Measurements from ENCODE around the gene RNF182. TPM values are rescaled to one million over a fixed set of nuclear protein-coding genes. Genes with fewer than 3 reads are reported as not detected.

The RNF182 gene
- polyA plus RNA-seq, 3 donors: not detected

DNA sequence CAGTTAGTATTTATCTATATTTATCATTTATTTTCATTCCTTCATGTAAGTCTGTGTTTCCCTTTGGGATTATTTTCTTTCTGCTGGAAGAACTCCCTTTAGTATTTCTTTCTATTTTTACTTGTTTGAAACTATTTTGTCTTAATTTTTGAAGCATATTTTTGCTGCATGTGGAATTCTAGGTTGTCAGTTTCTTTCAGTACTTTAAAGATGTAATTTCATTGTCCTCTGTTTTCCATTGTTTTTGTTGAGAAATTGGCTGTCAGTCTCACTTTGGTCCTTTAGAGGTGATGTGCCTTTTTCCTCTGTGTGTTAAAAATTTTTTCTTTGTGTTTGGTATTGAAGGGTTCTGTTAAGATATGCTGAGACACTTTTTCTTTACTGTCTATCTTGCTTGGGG is 17.1 kb downstream of the RNF182 start:
- intact Hi-C loops (cut with micrococcal nuclease): no loop called here
- no peak overlapping the region for H3K4me2 ChIP-seq (replicated peaks; ENCODE audit: extremely low read depth, low read length, poor library complexity, severe bottlenecking)
- H3K79me2 ChIP-seq (ENCODE audit: insufficient read depth, low read length): no peaks in the 10 kb centered on the region
- H3K27me3 ChIP-seq (ENCODE audit: control insufficient read depth in 2 of 2, insufficient read depth in 2 of 2, low read length in 2 of 2): no peaks in the 10 kb centered on the region
- no peaks in the 10 kb centered on the region for H3K4me1 ChIP-seq (ENCODE audit: control insufficient read depth in 1 of 2, insufficient read depth in 2 of 2, low read length in 2 of 2)
- Mint-ChIP-seq H3K4me1 (no peaks in the 10 kb centered on the region), H3K9me3 (peaks cover 9 to 14% (median 12%) of the 10 kb centered on the region in 7 donors), H3K36me3 (peaks cover 0 to 2% of the 10 kb centered on the region in 2 donors), H3K27ac (no peak overlapping the region), H3K27me3 (ENCODE audit: low read depth in 3 of 3) (peaks cover 1 to 9% (median 3%) of the 10 kb centered on the region in 3 donors), H3K4me3 (no peak overlapping the region)
- H2AFZ ChIP-seq (ENCODE audit: insufficient read depth, low read depth, low read length, poor library complexity, severe bottlenecking): no peak overlapping the region
- no peak for DNase-seq
- H4K20me1 ChIP-seq (ENCODE audit: insufficient read depth, low read length): no peaks in the 10 kb centered on the region
- no peak overlapping the region for H3K4me3 ChIP-seq (replicated peaks in 1 of 3; ENCODE audit: low read depth in 2 of 3, low read length in 3 of 3)
- H3K36me3 ChIP-seq (replicated peaks in 1 of 2; ENCODE audit: control insufficient read depth in 1 of 2, insufficient read depth in 2 of 2, low read length in 2 of 2): no peaks in the 10 kb centered on the region
- no peak overlapping the region for H3K27ac ChIP-seq (ENCODE audit: low read depth in 1 of 2, low read length in 2 of 2)
- H3K9me3 ChIP-seq (replicated peaks in 1 of 2; ENCODE audit: control insufficient read depth in 1 of 2, insufficient read depth in 1 of 2, low read length in 2 of 2): peaks cover 4 to 8% of the 10 kb centered on the region in 2 donors
- TF ChIP-seq, protein P1, sequence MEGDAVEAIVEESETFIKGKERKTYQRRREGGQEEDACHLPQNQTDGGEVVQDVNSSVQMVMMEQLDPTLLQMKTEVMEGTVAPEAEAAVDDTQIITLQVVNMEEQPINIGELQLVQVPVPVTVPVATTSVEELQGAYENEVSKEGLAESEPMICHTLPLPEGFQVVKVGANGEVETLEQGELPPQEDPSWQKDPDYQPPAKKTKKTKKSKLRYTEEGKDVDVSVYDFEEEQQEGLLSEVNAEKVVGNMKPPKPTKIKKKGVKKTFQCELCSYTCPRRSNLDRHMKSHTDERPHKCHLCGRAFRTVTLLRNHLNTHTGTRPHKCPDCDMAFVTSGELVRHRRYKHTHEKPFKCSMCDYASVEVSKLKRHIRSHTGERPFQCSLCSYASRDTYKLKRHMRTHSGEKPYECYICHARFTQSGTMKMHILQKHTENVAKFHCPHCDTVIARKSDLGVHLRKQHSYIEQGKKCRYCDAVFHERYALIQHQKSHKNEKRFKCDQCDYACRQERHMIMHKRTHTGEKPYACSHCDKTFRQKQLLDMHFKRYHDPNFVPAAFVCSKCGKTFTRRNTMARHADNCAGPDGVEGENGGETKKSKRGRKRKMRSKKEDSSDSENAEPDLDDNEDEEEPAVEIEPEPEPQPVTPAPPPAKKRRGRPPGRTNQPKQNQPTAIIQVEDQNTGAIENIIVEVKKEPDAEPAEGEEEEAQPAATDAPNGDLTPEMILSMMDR (IDR thresholded peaks at IDR 0.05): no peak
- no peak overlapping the region for H3K9ac ChIP-seq (ENCODE audit: insufficient read depth, low read length, poor library complexity, severe bottlenecking)

GRCh38 chr6:13943943-13944342 is 19.2 kb downstream of the RNF182 start:
- H3K36me3 ChIP-seq (replicated peaks in 1 of 2; ENCODE audit: control insufficient read depth in 1 of 2, insufficient read depth in 2 of 2, low read length in 2 of 2): no peaks in the 10 kb centered on the region
- Mint-ChIP-seq H3K36me3 (peaks cover 0 to 2% of the 10 kb centered on the region in 2 donors), H3K27ac (no peak overlapping the region), H3K9me3 (peaks cover 10 to 18% (median 12%) of the 10 kb centered on the region in 7 donors), H3K4me1 (no peaks in the 10 kb centered on the region), H3K4me3 (no peak overlapping the region), H3K27me3 (ENCODE audit: low read depth in 3 of 3) (peaks cover 1 to 9% (median 3%) of the 10 kb centered on the region in 3 donors)
- TF ChIP-seq, protein P1 (IDR thresholded peaks at IDR 0.05): no peak
- peaks cover 6 to 8% of the 10 kb centered on the region in 2 donors for H3K9me3 ChIP-seq (replicated peaks in 1 of 2; ENCODE audit: control insufficient read depth in 1 of 2, insufficient read depth in 1 of 2, low read length in 2 of 2)
- H3K4me1 ChIP-seq (ENCODE audit: control insufficient read depth in 1 of 2, insufficient read depth in 2 of 2, low read length in 2 of 2): no peaks in the 10 kb centered on the region
- H3K4me3 ChIP-seq (replicated peaks in 1 of 3; ENCODE audit: low read depth in 2 of 3, low read length in 3 of 3): no peak overlapping the region
- H3K79me2 ChIP-seq (ENCODE audit: insufficient read depth, low read length): no peaks in the 10 kb centered on the region
- H3K9ac ChIP-seq (ENCODE audit: insufficient read depth, low read length, poor library complexity, severe bottlenecking): no peak overlapping the region
- H3K27ac ChIP-seq (ENCODE audit: low read depth in 1 of 2, low read length in 2 of 2): no peak overlapping the region
- intact Hi-C loops (cut with micrococcal nuclease): no loop called here
- H3K4me2 ChIP-seq (replicated peaks; ENCODE audit: extremely low read depth, low read length, poor library complexity, severe bottlenecking): no peak overlapping the region
- H4K20me1 ChIP-seq (ENCODE audit: insufficient read depth, low read length): no peaks in the 10 kb centered on the region
- no peak overlapping the region for H2AFZ ChIP-seq (ENCODE audit: insufficient read depth, low read depth, low read length, poor library complexity, severe bottlenecking)
- H3K27me3 ChIP-seq (ENCODE audit: control insufficient read depth in 2 of 2, insufficient read depth in 2 of 2, low read length in 2 of 2): no peaks in the 10 kb centered on the region
- DNase-seq: no peak

Data from CD14-positive monocyte (primary cell).